HG02763 (cell line): Measurements from ENCODE around the gene GALNT13.

Source experiments
- ATAC-seq: cut with Tn5 transposase; IDR thresholded peaks from one replicate; pipeline ENCODE4 v1.9.1; 2021; ENCODE audit warnings: mild to moderate bottlenecking, moderate library complexity; ENCODE audit not compliant: unreplicated experiment

Gene GALNT13

DNA sequence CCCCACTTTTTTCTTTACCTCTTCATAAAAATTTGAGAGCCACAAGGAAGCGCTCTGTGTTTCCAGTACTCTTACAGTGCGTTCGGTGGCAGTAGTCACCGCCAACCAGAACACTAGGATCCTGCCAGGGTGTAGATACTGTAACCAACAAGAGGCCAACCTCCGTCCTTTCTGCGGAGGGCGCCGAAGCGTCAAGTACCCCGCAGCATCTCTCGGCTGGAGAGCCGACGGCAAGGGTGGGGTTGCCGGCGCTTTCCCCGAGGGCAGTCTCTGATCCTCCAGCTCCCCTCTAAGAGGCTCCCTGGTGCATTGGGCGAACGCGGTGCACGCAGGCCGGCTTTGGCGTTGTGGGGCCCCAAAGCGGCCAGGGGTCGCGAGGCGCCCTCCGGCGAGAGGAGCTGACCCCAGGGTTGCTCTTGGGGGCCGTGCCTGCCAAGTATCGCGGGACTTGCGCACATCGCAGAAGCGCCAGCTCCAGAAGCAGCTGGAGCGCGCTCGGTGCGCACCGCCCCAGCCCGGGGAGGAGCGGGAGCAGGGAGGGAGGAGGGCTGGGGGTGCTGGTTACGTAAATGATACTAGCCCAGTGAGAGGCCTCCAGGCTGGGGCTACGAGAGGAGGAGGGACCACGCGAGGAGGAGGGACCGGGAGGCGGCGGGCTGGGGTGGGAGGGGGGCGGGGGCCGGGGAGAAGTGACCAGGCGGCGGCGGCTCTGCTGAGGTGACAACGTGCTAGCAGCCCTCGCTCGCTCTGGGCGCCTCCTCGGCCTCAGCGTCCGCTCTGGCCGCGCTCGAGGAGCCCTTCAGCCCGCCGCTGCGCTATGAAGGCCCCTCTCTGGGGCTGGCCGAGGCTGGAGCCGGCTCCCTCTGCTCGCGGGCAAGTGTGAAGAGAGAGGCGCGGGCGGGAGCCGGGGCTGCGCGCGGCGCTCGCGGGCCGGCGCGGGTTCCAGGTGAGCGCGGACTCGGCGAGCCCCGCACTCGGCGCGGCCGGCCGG lies at the start of gene GALNT13:
TSS of gene GALNT13 (plus strand) at position 692 of the 991 bp plus-strand sequence.
- no peak for ATAC-seq

- ATAC-seq = no peak
Measured at GRCh38 chr2:153823880-153824279, 47.8 kb upstream of the GALNT13 start.

DNA sequence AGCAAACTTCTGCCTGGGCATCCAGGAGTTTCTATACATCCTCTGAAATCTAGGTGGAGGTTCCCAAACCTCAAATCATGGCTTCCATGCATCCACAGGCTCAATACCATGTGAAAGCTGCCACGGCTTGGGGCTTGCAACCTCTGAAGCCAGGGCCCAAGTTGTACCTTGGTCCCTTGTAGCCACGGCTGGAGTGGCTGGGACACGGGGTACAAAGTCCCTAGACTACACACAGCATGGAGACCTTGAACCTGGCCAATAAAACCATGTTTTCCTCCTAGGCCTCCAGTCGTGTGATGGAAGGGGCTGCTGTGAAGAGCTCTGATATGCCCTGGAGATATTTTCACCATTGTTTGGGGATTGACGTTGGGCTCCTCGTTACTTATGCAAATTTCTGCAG lies 43.4 kb upstream of the GALNT13 start:
- no peak for ATAC-seq

- no peak for ATAC-seq
Measured at GRCh38 chr2:153834662-153835061, 37.1 kb upstream of the GALNT13 start.

GRCh38 chr2:153858250-153858649 lies 13.5 kb upstream of the GALNT13 start:
- no peak for ATAC-seq

DNA sequence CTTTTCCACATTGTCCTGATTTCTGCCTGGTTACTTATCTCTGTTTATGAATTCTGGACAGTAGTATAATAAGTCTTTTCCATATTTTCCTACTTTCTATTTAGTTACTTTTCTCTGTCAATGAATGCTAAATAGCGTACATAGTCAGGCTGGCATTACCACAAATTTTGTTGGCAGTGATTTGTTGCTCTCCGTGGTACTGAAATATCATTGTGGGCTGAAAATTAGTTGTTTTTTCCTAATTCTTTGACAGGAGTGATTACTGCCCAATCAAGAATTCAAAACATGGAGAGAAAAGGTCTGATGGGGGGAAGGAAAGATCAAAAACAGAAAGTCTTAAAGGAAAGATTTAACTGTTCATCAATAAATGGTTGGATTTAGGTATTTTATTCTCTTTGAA lies 7.7 kb upstream of the GALNT13 start:
- ATAC-seq = no peak

DNA sequence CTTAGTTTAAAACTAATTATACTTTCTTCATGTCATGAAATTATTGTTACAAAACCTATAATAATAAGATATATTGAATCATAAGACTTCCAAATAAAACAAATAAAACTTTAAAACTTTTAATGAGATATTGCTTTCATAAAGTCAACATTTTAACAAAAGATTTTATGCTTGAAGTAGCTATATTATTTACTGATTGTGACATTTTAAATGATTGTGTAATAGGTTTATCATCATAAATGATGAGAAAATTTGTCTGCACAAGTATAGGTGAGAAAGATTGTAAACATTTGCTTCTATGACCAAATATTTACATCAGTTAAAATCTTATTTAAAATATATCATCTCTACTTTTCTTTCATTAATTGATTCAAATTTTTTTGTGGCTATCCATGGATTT lies 5.1 kb upstream of the GALNT13 start:
- ATAC-seq = no peak

- no peak for ATAC-seq
Measured at GRCh38 chr2:153870308-153870707, 1.4 kb upstream of the GALNT13 start.

DNA sequence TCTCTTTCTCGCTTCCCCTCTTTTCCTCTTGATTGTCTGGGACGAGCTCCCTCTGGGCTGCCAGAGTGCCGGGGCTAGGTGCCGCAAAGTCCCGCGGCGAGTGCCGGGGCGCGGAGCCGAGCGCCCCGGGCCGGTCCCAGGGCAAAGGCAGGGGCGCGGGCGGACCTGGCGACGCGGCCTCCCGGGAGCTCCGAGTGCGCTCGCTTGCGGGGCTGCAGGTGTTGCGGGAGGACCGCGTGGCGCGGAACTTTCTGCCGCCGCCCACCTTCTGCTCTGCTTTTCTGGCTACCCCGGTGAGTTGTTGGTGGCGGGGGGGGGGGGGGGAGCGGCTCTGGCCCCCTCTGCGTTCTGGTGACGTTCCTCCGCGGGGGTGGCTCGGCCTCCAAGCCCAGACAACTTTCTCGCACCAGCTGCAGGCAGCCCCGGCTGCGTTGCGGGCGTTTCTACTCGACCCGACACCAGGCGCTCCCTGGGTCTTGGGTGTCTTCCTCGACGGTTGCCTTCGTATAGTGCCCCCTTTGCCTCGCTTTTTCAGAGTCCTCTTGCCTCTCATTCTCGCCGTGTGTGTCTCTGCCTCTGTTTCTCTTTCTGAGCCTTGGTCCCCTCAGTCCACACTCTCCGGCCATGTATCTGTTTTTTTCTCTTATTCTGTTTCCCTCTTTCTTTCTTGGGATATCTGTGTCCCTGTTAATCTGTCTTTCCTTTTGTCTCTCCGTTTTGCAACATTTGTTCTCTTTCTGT lies 759 bp downstream of the GALNT13 start:
- ATAC-seq = no peak

- ATAC-seq = no peak
Measured at GRCh38 chr2:153873052-153874048, 1.6 kb downstream of the GALNT13 start.

DNA sequence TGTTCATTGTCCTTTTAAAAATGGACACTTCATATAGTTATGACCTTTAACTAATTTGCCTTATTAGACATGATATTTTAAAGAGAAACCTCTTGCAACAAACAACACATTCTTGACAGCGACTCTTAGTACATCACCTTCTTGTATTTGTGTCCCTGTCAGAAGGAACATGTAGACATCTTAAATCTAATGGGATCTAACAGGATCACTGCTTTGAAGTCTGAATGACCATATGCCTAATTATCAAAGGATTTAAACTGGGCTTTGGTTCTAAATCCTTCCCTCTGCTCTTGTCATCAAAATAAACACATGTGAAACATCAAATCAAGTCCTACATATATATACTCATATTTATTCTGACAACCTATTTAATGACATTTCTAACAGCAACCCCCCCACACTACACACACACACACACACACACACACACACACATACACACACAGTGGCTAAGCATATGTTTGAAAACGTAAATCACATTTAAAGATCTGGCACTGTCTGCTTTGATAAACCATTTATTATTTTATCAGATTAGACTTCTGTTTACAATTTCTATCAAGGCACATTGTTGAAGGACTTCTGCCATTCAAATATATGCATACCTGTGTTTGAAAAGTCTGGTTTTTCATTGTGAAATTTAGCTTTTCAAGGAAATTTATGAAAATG lies 4.2 kb downstream of the GALNT13 start:
- ATAC-seq = no peak

DNA sequence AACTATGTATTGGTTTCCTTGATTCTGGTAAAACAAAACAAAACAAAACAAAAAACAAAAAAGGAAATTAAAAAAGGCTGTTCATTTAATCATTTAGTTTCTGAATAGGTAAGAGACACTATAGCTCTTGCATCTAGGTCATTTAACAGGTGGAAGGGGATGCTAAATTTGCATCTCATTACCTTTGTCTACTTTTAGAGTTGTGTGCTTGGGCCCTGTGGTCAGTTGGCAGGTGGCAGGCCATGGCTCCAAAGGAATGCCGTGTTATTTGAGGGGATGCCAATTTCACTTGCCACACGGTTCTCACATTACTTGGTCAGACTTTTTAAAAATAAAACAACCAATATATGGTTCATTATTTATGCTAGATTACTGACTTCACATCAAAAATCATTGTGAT lies 9.2 kb downstream of the GALNT13 start:
- no peak for ATAC-seq

DNA sequence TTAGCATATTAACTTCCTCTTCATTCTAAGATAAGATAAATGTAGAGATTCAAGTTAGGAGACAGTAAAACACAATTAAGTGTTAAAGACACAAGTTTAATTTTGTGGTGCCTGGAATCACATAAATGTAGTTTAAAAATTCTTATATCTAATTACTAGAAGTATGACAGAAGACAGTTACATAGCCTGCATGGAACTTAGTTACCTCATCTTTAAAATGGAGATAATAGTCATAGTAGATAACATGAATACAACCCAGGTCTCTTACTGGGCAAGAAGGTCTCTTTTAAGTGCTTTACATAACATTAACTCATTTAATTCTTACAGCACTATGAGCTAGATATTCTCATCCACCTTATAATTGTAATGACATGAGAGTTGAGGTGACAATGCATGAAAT lies 15.1 kb downstream of the GALNT13 start:
- no peak for ATAC-seq

DNA sequence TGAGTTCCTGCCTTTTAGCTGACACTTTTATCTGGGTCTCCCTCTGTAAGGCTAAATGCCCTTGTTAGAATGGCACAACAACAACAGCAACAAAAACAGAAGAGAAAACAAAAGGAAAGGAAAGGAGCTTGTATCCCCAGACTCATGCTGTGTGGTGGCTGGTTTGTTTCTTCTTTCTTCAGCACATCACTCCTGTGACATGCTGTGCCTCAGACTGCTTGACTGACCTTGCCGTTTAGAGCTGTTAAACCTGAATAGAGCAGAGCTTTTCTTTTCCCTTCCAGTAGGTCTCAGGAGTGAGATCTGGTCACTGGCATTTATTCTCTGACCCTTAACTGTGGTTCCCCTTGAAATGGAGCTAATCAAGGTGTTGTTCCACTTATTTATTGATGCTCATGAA lies 18.9 kb downstream of the GALNT13 start:
- ATAC-seq = no peak

DNA sequence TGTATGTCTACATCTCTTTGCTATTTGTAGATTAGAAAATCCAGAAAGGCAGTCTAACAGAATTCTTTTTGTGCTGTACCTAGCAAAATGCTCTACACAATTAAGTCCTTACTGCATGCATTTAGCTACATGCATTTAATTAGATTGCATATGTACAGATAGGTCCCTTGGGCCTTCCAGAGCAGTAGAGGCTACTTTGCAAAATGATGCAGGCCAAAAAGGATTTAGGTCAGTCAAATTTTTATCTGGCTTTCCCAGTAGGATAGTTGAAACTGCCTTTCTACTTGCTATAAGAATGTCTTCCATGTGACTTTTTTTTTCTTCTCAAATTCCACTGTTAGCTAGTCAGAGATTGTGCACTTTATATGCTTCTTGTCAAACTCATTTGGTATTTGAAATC lies 19.3 kb downstream of the GALNT13 start:
- ATAC-seq = no peak

DNA sequence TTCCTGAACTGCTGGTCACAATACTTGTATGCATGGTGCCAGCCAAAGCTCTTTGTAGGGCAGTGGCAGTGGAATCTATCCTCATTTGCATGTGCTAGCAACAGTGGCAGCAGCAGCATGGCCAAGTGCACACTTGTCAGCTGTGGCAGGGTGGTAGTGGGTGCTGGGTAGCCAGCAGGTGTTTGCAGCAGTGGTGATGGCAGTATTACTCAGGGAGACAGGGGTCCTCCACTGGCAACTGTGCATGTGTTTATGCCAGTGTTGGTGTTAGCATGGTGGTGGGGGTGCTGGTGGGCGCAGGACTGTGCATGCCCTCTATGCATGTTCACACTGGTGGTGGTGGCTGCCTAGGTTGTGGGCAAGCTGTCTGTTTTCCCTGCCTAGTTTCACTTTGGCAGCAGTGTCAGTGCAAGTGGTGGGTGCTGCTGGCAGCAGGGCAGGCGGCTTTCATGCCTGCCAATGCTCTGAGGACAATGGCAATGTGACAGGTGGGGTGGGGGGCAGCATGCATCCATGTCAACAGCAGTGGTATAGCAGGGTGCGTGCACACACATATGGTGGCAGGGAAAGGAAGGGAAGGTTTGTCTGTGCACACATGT lies 41.2 kb downstream of the GALNT13 start:
- ATAC-seq = no peak

DNA sequence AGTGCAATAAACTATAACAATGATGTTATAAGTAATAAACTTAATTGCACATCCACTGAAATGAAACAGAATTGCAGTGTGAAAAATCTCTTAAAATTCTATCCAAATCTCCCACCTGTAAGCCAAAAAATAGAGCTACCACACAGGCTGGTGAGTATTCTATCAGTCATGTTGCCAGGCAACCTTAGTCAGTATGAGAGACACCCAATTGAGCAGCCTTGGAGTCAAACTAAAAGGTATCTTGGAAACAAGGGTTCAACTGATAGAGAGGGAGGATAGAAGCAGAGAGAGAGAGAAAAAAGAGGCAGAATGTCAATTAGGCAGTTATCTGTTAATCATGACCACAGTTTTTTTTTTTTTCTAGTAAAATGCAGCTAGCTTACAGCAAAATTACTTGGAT lies 45.8 kb downstream of the GALNT13 start:
- no peak for ATAC-seq

- ATAC-seq = no peak
Measured at GRCh38 chr2:153935511-153935910, 63.8 kb downstream of the GALNT13 start.

DNA sequence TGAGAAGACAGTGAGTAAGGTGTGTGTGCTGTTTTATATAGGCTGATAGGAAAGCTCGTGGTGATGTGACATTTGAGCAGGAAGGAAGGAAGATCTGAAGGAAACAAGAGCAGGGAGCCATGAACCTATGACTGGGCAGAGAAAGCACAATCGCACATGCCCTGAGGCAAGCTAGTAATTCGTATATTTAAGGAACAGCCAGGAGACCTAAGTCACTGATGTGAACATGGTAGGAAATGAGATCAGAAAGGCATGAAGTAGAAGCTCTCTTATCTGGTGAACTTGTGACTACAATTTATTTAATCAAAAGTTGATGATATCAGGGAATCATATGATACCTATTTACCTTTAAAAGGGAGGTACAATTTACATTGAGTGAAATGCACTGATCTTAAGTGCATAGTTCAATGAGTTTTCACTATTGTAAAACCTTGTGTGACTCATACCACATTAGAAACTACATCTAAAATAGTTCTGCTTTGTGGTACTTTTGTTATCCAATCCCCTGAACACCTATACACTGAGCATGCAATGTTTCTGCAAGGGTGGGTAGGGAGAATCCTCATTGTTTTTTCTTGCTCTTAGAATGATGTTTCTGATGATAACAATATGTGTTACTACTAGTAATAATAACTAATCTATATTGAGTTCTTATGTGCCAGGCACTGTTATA lies 67.5 kb downstream of the GALNT13 start:
- no peak for ATAC-seq
